K562 (cell line): ENCODE measurements around the gene PPM1N. TPM values are rescaled to one million over a fixed set of nuclear protein-coding genes. Genes with fewer than 3 reads are reported as not detected.

Source experiments
- HMGN3 ChIP-seq: IDR thresholded peaks from 2 replicates; pipeline ENCODE4 v1.6.1; 2011; ENCODE audit warnings: borderline replicate concordance, low read depth, mild to moderate bottlenecking, mixed read lengths, low read length; ENCODE audit not compliant: insufficient read length; ENCODE audit errors: extremely low read depth
- KAT7 ChIP-seq: sonication (generic); formaldehyde crosslinking; IDR thresholded peaks from 2 replicates; pipeline ENCODE4 v1.8.0; 2022; ENCODE audit warnings: missing genetic modification reagents, mild to moderate bottlenecking, borderline replicate concordance
- NR4A1 ChIP-seq, 2 experiments: fragments of 250-450 bp in 1 of 2; fragments of 450-650 bp in 1 of 2; sonication (Bioruptor Pico) in 1 of 2; IDR thresholded peaks; 2 replicates each; pipeline versions ENCODE4 v1.4.0 to v1.6.1; 2016 to 2020; ENCODE audit warnings: mild to moderate bottlenecking in 2 of 2, missing compliant biosample characterization in 1 of 2, missing genetic modification characterization in 1 of 2, moderate library complexity in 1 of 2
- POLR2G ChIP-seq: fragments of 200-400 bp; formaldehyde crosslinking; IDR thresholded peaks from 2 replicates; pipeline ENCODE4 v1.6.1; 2017; ENCODE audit warnings: low read depth, mild to moderate bottlenecking, antibody characterized with exemption, low read length, moderate library complexity
- RBM22 ChIP-seq: fragments of 200-400 bp; formaldehyde crosslinking; IDR thresholded peaks from 2 replicates; pipeline ENCODE4 v1.6.1; 2018; ENCODE audit warnings: low read length, low read depth; ENCODE audit not compliant: poor library complexity, severe bottlenecking
- SRF ChIP-seq, 2 experiments: fragments of 250-450, 450-650 bp in 1 of 2; sonication (Bioruptor Pico) in 1 of 2; sonication (generic) in 1 of 2; formaldehyde crosslinking; IDR thresholded peaks; 2 replicates each; pipeline versions ENCODE4 v1.5.0 to v1.5.1; 2020 to 2022; ENCODE audit warnings: mild to moderate bottlenecking in 1 of 2, missing genetic modification reagents in 1 of 2
- SRSF1 ChIP-seq: fragments of 200-400 bp; formaldehyde crosslinking; IDR thresholded peaks from 2 replicates; pipeline ENCODE4 v1.6.1; 2017; ENCODE audit warnings: mild to moderate bottlenecking, low read depth, low read length, moderate library complexity
- STAT5A ChIP-seq: IDR thresholded peaks from 2 replicates; pipeline ENCODE4 v1.6.1; 2012; ENCODE audit warnings: low read length, inconsistent platforms, borderline replicate concordance
- TAF1 ChIP-seq: IDR thresholded peaks from 2 replicates; pipeline ENCODE4 v1.6.1; 2011; ENCODE audit warnings: mild to moderate bottlenecking, low read length, moderate library complexity; ENCODE audit not compliant: insufficient read depth, control insufficient read depth, severe bottlenecking; ENCODE audit errors: extremely low read depth
- U2AF2 ChIP-seq: fragments of 200-400 bp; formaldehyde crosslinking; optimal IDR thresholded peaks from 2 replicates; pipeline ENCODE3; 2017; ENCODE audit warnings: low read depth, mild to moderate bottlenecking, low read length
- ZNF133 ChIP-seq: fragments of 250-450 bp; sonication (Bioruptor Pico); IDR thresholded peaks from 2 replicates; pipeline ENCODE4 v1.4.0; 2020; ENCODE audit warnings: mild to moderate bottlenecking
- ZNF197 ChIP-seq: fragments of 200-800 bp; sonication (Bioruptor generic); IDR thresholded peaks from 2 replicates; pipeline ENCODE4 v1.6.1; 2016; ENCODE audit warnings: low read depth, missing genetic modification characterization, missing compliant biosample characterization
- polyA plus RNA-seq, 8 experiments: library from polyadenylated mRNA; depleted of rRNA in 4 of 8; stranded (reverse) in 5 of 8; unstranded in 3 of 8; fragments of >200 nt; fragmentation: Nextera tagmentation in 2 of 8; fragmentation: Illumina TruSeq in 1 of 8; extraction: Ambion mirVana in 2 of 8; extraction: Trizol in 1 of 8; gene quantifications; 2 replicates each; pipeline versions ENCODE4 v1.2.1 to v1.2.3, GENCODE V29; 2011 to 2014; ENCODE audit warnings: inconsistent platforms in 1 of 8, missing spikeins in 1 of 8
- total RNA-seq, 7 experiments: library from RNA; depleted of rRNA in 6 of 7; stranded (reverse); fragments of >200 nt in 6 of 7; fragmentation: Illumina TruSeq in 2 of 7; extraction: Trizol in 2 of 7; gene quantifications; 2 replicates each; pipeline versions ENCODE4 v1.2.1 to v1.2.3, GENCODE V29; 2011 to 2021; ENCODE audit warnings: low replicate concordance in 1 of 7
- TF ChIP-seq, protein P1 (sequence below), 2 experiments: fragments of 450-650 bp in 1 of 2; sonication (generic) in 1 of 2; formaldehyde crosslinking in 1 of 2; IDR thresholded peaks; 2 replicates each; pipeline versions ENCODE4 v1.7.1 to v1.9.0; 2016 to 2022; ENCODE audit warnings: inconsistent platforms in 1 of 2, mild to moderate bottlenecking in 1 of 2, missing genetic modification reagents in 1 of 2
- TF ChIP-seq, protein P2 (sequence below): conservative IDR thresholded peaks from 2 replicates; pipeline ENCODE4 v1.6.1; 2011; ENCODE audit warnings: low read depth, mild to moderate bottlenecking, low read length; ENCODE audit not compliant: control insufficient read depth

Gene PPM1N
- total and polyA plus RNA-seq, 9 of the 15 experiments (the other 6 are each of a cell fraction or from before 2014, with no cell fraction given): 4.5 to 15.6 (median 8.7) TPM

DNA sequence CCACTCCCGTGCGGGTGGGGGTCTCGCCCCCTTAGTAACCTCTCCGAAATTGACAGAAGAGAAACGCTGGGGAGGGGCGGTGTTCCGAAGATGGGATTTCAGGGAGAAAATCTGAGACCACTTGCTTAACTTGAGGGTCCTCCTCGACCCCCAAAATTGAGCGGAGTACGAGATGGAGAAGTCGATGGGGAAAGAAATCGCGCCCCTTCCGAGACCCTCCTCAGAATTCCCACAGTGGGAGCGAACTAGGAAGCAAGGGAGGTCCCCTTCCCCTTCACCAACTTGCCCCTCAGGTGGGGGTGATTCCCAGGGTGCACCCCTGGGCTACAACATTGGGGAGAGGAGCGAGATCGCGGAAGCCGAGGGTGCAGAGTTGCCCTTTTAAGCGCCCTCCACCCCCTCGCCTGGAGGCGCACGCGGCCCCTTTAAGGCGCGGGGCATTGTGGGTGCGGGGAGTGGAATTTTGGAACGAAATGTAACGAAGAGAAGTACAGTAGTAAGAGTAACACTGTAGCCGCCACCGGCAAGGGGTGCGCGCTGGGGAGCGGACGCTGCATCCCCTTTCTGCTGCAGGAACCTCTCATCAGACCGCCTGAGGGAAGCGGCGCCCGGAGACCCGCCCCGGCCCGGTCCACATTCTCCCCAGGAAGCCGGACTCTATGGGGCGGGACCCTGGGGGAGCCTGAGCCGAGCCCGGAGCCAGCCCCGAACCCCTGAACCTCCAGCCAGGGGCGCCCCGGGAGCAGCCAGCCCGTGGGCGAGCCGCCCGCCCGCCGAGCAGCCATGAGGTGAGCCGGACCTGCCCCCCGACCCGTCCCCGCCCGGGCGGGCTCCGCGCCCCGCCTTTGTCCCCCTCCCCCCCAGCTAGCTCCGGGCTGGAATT, 9.0 kb downstream of the PPM1N start, which contains the start of gene VASP (continued):
- TF ChIP-seq, protein P1, sequence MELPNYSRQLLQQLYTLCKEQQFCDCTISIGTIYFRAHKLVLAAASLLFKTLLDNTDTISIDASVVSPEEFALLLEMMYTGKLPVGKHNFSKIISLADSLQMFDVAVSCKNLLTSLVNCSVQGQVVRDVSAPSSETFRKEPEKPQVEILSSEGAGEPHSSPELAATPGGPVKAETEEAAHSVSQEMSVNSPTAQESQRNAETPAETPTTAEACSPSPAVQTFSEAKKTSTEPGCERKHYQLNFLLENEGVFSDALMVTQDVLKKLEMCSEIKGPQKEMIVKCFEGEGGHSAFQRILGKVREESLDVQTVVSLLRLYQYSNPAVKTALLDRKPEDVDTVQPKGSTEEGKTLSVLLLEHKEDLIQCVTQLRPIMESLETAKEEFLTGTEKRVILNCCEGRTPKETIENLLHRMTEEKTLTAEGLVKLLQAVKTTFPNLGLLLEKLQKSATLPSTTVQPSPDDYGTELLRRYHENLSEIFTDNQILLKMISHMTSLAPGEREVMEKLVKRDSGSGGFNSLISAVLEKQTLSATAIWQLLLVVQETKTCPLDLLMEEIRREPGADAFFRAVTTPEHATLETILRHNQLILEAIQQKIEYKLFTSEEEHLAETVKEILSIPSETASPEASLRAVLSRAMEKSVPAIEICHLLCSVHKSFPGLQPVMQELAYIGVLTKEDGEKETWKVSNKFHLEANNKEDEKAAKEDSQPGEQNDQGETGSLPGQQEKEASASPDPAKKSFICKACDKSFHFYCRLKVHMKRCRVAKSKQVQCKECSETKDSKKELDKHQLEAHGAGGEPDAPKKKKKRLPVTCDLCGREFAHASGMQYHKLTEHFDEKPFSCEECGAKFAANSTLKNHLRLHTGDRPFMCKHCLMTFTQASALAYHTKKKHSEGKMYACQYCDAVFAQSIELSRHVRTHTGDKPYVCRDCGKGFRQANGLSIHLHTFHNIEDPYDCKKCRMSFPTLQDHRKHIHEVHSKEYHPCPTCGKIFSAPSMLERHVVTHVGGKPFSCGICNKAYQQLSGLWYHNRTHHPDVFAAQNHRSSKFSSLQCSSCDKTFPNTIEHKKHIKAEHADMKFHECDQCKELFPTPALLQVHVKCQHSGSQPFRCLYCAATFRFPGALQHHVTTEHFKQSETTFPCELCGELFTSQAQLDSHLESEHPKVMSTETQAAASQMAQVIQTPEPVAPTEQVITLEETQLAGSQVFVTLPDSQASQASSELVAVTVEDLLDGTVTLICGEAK (IDR thresholded peaks at IDR 0.05): no peak; the same call in 1 of the 2 replicates
- TF ChIP-seq, protein P1 (CRISPR knock-in tag; IDR thresholded peaks at IDR 0.05): no peak
- TF ChIP-seq KAT7 (CRISPR knock-in tag) (peak; percentile 68; the same call in 1 of the 2 replicates), SRSF1 (no peak), SRF (CRISPR knock-in tag; IDR thresholded peaks at IDR 0.05) (peak in 1 of 2 experiments; percentile 68; a peak in 1 of 4 replicates), ZNF133 (CRISPR knock-in tag) (no peak), STAT5A (no peak), U2AF2 (no peak), POLR2G (peak; percentile 99), RBM22 (peak; percentile 40), NR4A1 (CRISPR knock-in tag; IDR thresholded peaks at IDR 0.05) (no peak), NR4A1 (tag; IDR thresholded peaks at IDR 0.05) (no peak), TAF1 (peak; percentile 95), HMGN3 (peak; percentile 79), ZNF197 (CRISPR knock-in tag) (no peak; the same call in 1 of the 2 replicates)
- TF ChIP-seq, protein P2, sequence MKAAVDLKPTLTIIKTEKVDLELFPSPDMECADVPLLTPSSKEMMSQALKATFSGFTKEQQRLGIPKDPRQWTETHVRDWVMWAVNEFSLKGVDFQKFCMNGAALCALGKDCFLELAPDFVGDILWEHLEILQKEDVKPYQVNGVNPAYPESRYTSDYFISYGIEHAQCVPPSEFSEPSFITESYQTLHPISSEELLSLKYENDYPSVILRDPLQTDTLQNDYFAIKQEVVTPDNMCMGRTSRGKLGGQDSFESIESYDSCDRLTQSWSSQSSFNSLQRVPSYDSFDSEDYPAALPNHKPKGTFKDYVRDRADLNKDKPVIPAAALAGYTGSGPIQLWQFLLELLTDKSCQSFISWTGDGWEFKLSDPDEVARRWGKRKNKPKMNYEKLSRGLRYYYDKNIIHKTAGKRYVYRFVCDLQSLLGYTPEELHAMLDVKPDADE: peak; percentile 38; the same call in 1 of the 2 replicates
